HG03432 (cell line): ENCODE data around the gene PSMB5.

Source experiments
- ATAC-seq: cut with Tn5 transposase; IDR thresholded peaks from one replicate; pipeline ENCODE4 v1.9.1; 2021; ENCODE audit warnings: mild to moderate bottlenecking, moderate library complexity; ENCODE audit not compliant: unreplicated experiment

The PSMB5 gene

GRCh38 chr14:23045419-23046357 is 11.0 kb upstream of the PSMB5 start:
- no peak for ATAC-seq

DNA sequence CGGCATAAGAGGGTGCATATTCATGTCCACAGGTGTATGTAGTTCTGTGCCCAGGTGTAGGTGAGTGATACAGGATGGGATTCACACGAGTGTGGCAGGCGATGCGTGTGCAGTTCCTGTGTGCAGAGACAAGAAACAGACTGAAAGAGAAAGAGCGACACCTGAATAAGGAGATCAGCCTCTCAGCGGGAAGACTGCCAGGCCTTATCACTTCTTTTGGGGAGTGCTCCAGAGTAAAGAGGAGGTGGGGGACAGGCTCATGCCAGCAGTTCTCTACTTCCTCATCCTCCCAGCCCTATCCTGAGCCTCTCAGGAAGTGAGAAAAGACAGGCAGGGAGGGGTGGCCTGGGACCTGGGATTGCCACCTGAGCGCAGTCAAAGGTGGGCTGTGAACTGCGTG is 10.1 kb upstream of the PSMB5 start:
- ATAC-seq = no peak

- no peak for ATAC-seq
These were observed 9.1 kb upstream of the PSMB5 start for GRCh38 chr14:23043754-23044153.

GRCh38 chr14:23043145-23043544 is 8.4 kb upstream of the PSMB5 start:
- no peak for ATAC-seq

DNA sequence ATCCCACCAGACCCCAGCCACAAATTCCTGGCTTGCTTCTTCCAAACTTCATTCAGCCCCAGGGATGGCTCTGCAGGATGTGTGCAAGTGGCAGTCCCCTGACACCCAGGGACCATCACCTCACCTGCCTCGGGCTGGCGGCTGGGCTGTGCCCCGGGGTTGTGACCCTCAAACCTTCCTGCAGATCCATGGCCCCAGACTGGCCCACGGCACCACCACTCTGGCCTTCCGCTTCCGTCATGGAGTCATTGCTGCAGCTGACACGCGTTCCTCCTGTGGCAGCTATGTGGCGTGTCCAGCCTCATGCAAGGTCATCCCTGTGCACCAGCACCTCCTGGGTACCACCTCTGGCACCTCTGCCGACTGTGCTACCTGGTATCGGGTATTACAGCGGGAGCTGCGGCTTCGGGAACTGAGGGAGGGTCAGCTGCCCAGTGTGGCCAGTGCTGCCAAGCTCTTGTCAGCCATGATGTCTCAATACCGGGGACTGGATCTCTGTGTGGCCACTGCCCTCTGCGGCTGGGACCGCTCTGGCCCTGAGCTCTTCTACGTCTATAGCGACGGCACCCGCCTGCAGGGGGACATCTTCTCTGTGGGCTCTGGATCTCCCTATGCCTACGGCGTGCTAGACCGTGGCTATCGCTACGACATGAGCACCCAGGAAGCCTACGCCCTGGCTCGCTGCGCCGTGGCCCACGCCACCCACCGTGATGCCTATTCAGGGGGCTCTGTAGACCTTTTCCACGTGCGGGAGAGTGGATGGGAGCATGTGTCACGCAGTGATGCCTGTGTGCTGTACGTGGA is 7.7 kb upstream of the PSMB5 start, which contains the start of gene PSMB11:
TSS of gene PSMB11 (plus strand) at position 51 of the 804 bp plus-strand sequence. CDS start at position 65, 14 bp downstream.
- no peak for ATAC-seq

- no peak for ATAC-seq
These were observed 7.0 kb upstream of the PSMB5 start for GRCh38 chr14:23041729-23042128.

GRCh38 chr14:23040100-23040499 is 5.4 kb upstream of the PSMB5 start:
- ATAC-seq = no peak

DNA sequence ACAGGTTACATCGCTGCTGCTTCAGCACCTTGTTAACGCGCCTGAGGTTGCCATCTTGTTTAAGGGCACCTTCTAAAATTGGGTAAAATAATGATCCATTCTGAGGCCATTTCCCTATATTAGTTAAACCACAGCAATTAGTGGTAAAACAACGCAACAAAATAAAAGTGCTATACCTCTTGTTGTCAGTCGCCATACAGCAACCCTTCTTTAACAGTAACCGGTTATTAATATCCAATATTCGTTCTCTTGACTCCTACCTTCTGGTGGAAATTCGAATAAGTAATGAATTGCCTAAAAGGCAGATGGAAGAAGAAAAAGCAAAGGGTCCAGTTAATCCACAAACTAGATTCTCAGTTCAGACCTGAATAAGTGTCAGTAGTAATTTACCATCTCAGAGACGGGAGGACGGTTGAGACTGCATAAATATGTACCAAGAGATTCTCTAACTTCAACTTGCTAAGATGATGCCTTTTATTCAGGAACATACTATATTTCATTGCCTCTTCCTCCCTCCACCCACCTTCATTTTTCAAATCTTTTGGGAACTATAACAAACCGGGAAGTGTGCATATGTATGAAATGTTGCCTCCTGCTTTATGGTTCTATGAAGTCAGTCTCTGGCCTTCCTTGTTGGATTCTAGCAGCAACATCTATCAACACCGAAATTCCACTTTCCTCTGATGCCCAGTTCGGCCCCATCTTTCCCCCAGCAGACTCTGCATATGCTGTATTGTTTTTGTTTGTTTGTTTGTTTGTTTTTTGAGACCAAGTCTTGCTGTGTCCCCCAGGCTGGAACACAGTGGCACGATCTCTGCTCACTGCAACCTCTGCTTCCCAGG is 824 bp upstream of the PSMB5 start:
- ATAC-seq = no peak

DNA sequence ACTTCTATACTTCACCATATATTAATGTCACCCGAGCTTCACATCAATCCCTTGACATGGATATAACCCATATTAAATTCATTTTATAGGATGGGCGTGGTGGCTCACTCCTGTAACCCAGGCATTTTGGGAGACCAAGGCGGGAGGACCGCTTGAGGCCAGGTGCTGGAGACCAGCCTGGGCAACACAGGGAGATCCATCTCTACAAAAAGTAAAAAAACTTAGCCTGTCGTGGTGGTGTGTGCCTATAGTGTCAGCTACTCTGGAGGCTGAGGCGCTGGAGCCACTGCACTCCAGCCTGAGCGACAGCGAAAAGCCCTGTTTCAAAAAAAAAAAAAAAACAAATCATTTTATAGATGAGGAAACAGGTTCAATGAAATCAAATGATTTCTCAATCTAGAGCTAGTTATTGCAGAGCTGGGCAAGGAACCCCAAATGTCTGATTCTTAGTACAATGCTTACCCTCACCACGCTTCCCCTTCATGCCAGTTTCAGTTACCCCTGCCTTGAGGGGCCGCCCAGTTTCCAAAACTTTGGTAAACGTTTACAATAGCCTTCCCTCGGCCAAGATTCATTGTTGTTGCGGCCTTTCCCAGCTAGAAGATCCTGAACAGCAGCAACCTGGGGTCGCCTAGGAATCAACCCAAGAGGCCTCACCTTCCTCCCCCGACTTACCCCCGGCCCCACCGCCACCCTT is 751 bp downstream of the PSMB5 start:
- no peak for ATAC-seq

DNA sequence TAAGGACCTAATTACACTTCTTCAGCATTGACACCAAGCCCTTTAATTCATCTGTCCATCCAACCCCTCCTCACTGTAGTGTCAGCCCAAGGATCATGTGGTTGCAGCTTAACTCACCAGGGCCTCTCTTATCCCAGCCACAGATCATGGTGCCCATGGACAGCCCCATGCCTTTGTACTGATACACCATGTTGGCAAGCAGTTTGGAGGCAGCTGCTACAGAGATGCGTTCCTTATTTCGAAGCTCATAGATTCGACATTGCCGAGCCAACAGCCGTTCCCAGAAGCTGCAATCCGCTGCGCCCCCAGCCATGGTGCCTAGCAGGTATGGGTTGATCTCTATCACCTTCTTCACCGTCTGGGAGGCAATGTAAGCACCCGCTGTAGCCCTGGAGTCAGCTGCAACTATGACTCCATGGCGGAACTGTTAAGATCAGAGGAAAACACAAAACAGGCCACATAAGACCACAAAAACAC is 1.4 kb downstream of the PSMB5 start:
- no peak for ATAC-seq

- ATAC-seq = no peak
These were observed 3.8 kb downstream of the PSMB5 start for GRCh38 chr14:23030936-23031335.

GRCh38 chr14:23028799-23029198 is 5.9 kb downstream of the PSMB5 start:
- no peak for ATAC-seq

- ATAC-seq = no peak
These were observed 9.4 kb downstream of the PSMB5 start for GRCh38 chr14:23025151-23025814.

- no peak for ATAC-seq
These were observed 10.1 kb downstream of the PSMB5 start for GRCh38 chr14:23024612-23025075.

- ATAC-seq = no peak
These were observed 10.9 kb downstream of the PSMB5 start for GRCh38 chr14:23023795-23024152.

- ATAC-seq = no peak
These were observed 11.5 kb downstream of the PSMB5 start for GRCh38 chr14:23023022-23023794.

DNA sequence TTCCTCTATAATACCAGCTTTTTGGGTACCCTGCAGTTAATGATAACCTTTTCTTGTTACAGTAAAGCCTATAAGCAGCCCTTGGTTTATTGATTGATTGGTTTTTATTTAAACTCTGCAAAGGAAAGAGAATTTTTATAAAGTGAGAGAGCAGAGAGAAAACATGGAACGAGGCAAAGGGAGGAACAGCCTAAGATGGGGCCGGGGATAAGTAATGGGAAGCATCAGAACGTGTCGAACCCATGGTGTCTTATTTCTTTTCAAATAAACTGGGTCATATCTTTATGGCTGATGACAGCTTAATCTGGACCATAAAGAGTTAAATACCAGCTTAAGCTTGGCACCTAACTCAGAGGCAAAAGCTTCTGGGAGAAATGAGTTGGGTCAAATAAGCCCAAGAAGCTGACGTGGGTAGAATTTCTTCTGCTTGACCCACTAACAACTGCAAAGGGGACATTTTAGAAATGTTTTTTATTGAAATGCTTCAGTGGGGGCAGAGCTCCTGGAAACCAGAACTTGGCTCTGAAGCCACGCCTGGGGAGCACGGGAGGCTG is 12.7 kb downstream of the PSMB5 start:
- no peak for ATAC-seq

- ATAC-seq = no peak
These were observed 13.3 kb downstream of the PSMB5 start for GRCh38 chr14:23021434-23021833.
